MM.1S (cell line): ENCODE data around the gene TLE1.

Experiments
- DNase-seq: peaks from one replicate; pipeline ENCODE4 v3.0.0-alpha.2; 2015
- H2AFZ ChIP-seq: fragments of 300-600 bp; sonication (generic); 2 replicates; pipeline ENCODE4 v1.6.0; 2016; ENCODE audit warnings: antibody characterized with exemption, low read length
- H3F3A ChIP-seq: fragments of 300-600 bp; sonication (generic); 2 replicates; pipeline ENCODE4 v1.6.1; 2016; ENCODE audit warnings: mild to moderate bottlenecking, antibody characterized with exemption, low read length, moderate library complexity, mixed read lengths; ENCODE audit not compliant: insufficient read depth
- H3K27ac ChIP-seq: fragments of 300-600 bp; sonication (generic); 2 replicates; pipeline ENCODE4 v1.5.1; 2016; ENCODE audit warnings: mild to moderate bottlenecking, low read length
- H3K27me3 ChIP-seq: fragments of 300-600 bp; sonication (generic); replicated peaks from 2 replicates; pipeline ENCODE4 v1.6.0; 2016; ENCODE audit warnings: low read length; ENCODE audit not compliant: insufficient read depth
- H3K36me3 ChIP-seq: fragments of 300-600 bp; sonication (generic); replicated peaks from 2 replicates; pipeline ENCODE4 v1.6.1; 2016; ENCODE audit warnings: mild to moderate bottlenecking, low read length, mixed read lengths; ENCODE audit not compliant: insufficient read depth
- H3K4me1 ChIP-seq: fragments of 300-600 bp; sonication (generic); 2 replicates; pipeline ENCODE4 v1.6.1; 2016; ENCODE audit warnings: low read length, mixed read lengths
- H3K4me2 ChIP-seq: fragments of 300-600 bp; sonication (generic); 2 replicates; pipeline ENCODE4 v1.6.0; 2016; ENCODE audit warnings: low read depth, low read length
- H3K4me3 ChIP-seq: fragments of 300-600 bp; sonication (generic); 2 replicates; pipeline ENCODE4 v1.5.1; 2016; ENCODE audit warnings: low read length, mixed read lengths
- H3K79me2 ChIP-seq: fragments of 300-600 bp; sonication (generic); 2 replicates; pipeline ENCODE4 v1.6.1; 2016; ENCODE audit warnings: mixed run types, low read length, mixed read lengths
- H3K9ac ChIP-seq: fragments of 300-600 bp; sonication (generic); 2 replicates; pipeline ENCODE4 v1.6.1; 2016; ENCODE audit warnings: low read length, mixed read lengths
- H3K9me2 ChIP-seq: fragments of 300-600 bp; sonication (generic); replicated peaks from 2 replicates; pipeline ENCODE4 v1.6.1; 2016; ENCODE audit warnings: mild to moderate bottlenecking, low read length, mixed read lengths; ENCODE audit not compliant: insufficient read depth
- H3K9me3 ChIP-seq: fragments of 300-600 bp; sonication (generic); replicated peaks from 2 replicates; pipeline ENCODE4 v1.6.1; 2016; ENCODE audit warnings: mild to moderate bottlenecking, low read length, mixed read lengths; ENCODE audit not compliant: insufficient read depth
- H4K20me1 ChIP-seq: fragments of 300-600 bp; sonication (generic); 2 replicates; pipeline ENCODE4 v1.6.1; 2016; ENCODE audit warnings: mild to moderate bottlenecking, low read length, moderate library complexity, mixed read lengths; ENCODE audit not compliant: insufficient read depth
- EZH2 ChIP-seq: fragments of 300-600 bp; sonication (generic); optimal IDR thresholded peaks from 2 replicates; pipeline ENCODE3; 2017; ENCODE audit warnings: low read depth, mild to moderate bottlenecking, antibody characterized with exemption, low read length, mixed read lengths
- EZH2phosphoT487 ChIP-seq: fragments of 300-600 bp; sonication (generic); IDR thresholded peaks from 2 replicates; pipeline ENCODE4 v1.6.1; 2018; ENCODE audit warnings: antibody characterized with exemption, low read length
- TF ChIP-seq, protein P1 (sequence below): fragments of 300-600 bp; sonication (generic); IDR thresholded peaks from 2 replicates; pipeline ENCODE4 v1.5.1; 2016; ENCODE audit warnings: antibody characterized with exemption, low read length, mixed read lengths

Gene TLE1

DNA sequence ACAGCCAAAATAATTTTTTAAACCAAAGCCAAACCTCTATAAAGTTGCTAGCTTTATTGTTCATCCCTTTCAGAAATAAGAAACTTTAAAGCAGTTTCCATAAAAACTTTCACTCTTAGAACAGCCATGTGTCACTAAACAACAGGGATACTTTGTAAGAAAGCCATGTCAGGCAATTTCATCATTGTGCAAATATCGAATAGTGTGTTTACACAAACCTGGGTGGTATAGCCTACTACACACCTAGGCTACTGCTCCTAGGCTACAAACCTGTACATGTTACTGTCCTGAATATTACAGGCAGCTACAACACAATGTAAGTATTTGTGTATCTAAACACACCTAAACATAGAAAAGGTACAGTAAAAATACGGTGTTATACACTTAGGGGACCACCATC, 59.9 kb downstream of the TLE1 start:
- no peak overlapping the region for H3K4me3 ChIP-seq
- no peaks in the 10 kb centered on the region for H3F3A ChIP-seq
- H2AFZ ChIP-seq, result no peak overlapping the region
- H3K9ac ChIP-seq, result no peak overlapping the region
- no peaks in the 10 kb centered on the region for H3K36me3 ChIP-seq
- no peaks in the 10 kb centered on the region for H4K20me1 ChIP-seq
- no peak overlapping the region for H3K27ac ChIP-seq
- H3K9me3 ChIP-seq, result no peaks in the 10 kb centered on the region
- no peak overlapping the region for H3K4me2 ChIP-seq
- no peaks in the 10 kb centered on the region for H3K27me3 ChIP-seq
- no peaks in the 10 kb centered on the region for H3K9me2 ChIP-seq
- TF ChIP-seq EZH2, result no peak
- no peak for TF ChIP-seq EZH2phosphoT487
- TF ChIP-seq, protein P1, sequence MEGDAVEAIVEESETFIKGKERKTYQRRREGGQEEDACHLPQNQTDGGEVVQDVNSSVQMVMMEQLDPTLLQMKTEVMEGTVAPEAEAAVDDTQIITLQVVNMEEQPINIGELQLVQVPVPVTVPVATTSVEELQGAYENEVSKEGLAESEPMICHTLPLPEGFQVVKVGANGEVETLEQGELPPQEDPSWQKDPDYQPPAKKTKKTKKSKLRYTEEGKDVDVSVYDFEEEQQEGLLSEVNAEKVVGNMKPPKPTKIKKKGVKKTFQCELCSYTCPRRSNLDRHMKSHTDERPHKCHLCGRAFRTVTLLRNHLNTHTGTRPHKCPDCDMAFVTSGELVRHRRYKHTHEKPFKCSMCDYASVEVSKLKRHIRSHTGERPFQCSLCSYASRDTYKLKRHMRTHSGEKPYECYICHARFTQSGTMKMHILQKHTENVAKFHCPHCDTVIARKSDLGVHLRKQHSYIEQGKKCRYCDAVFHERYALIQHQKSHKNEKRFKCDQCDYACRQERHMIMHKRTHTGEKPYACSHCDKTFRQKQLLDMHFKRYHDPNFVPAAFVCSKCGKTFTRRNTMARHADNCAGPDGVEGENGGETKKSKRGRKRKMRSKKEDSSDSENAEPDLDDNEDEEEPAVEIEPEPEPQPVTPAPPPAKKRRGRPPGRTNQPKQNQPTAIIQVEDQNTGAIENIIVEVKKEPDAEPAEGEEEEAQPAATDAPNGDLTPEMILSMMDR, result no peak
- no peaks in the 10 kb centered on the region for H3K4me1 ChIP-seq
- H3K79me2 ChIP-seq, result no peaks in the 10 kb centered on the region
- DNase-seq, result no peak

GRCh38 chr9:81628897-81629296, 60.5 kb downstream of the TLE1 start:
- no peak overlapping the region for H3K9ac ChIP-seq
- H3K4me2 ChIP-seq, result no peak overlapping the region
- no peak overlapping the region for H2AFZ ChIP-seq
- H3K9me2 ChIP-seq, result no peaks in the 10 kb centered on the region
- H3K4me1 ChIP-seq, result no peaks in the 10 kb centered on the region
- no peaks in the 10 kb centered on the region for H3K79me2 ChIP-seq
- no peaks in the 10 kb centered on the region for H3K27me3 ChIP-seq
- no peak overlapping the region for H3K4me3 ChIP-seq
- H3K36me3 ChIP-seq, result no peaks in the 10 kb centered on the region
- H3K27ac ChIP-seq, result no peak overlapping the region
- no peaks in the 10 kb centered on the region for H3F3A ChIP-seq
- no peaks in the 10 kb centered on the region for H3K9me3 ChIP-seq
- TF ChIP-seq, protein P1, result no peak
- no peak for TF ChIP-seq EZH2
- TF ChIP-seq EZH2phosphoT487, result no peak
- no peaks in the 10 kb centered on the region for H4K20me1 ChIP-seq
- DNase-seq, result no peak

GRCh38 chr9:81627481-81627880, 61.9 kb downstream of the TLE1 start:
- no peak for TF ChIP-seq EZH2phosphoT487
- TF ChIP-seq, protein P1, result no peak
- no peak for TF ChIP-seq EZH2
- Histone ChIP-seq H3K9ac (no peak overlapping the region), H2AFZ (no peak overlapping the region), H3K4me1 (no peaks in the 10 kb centered on the region), H3K79me2 (no peaks in the 10 kb centered on the region), H3K4me3 (no peak overlapping the region), H3K9me2 (no peaks in the 10 kb centered on the region), H3K4me2 (no peak overlapping the region), H3K9me3 (no peaks in the 10 kb centered on the region), H3F3A (no peaks in the 10 kb centered on the region), H3K27ac (no peak overlapping the region), H3K36me3 (no peaks in the 10 kb centered on the region), H3K27me3 (no peaks in the 10 kb centered on the region), H4K20me1 (no peaks in the 10 kb centered on the region)
- DNase-seq, result no peak
